PFSK-1 (cell line): ENCODE results near the gene LIF.

Experiments used
- FOXP2 ChIP-seq: optimal IDR thresholded peaks from 2 replicates; pipeline ENCODE3; 2011; ENCODE audit warnings: borderline replicate concordance, control low read depth, inconsistent platforms; ENCODE audit not compliant: insufficient read depth; ENCODE audit errors: extremely low read length, extremely low read depth
- POLR2AphosphoS5 ChIP-seq: IDR thresholded peaks from 2 replicates; pipeline ENCODE4 v1.6.1; 2012; ENCODE audit warnings: low read depth, mild to moderate bottlenecking, control low read depth, low read length, moderate library complexity
- REST ChIP-seq, 2 experiments: IDR thresholded peaks; 2 replicates each; pipeline versions ENCODE4 v1.6.1 to v1.8.0; 2011 to 2012; ENCODE audit warnings: low read depth in 2 of 2, low read length in 2 of 2, control low read depth in 1 of 2, inconsistent platforms in 1 of 2, mild to moderate bottlenecking in 1 of 2, moderate library complexity in 1 of 2; ENCODE audit not compliant: insufficient read depth in 1 of 2
- SIN3A ChIP-seq: IDR thresholded peaks from 2 replicates; pipeline ENCODE4 v1.6.1; 2012; ENCODE audit warnings: mild to moderate bottlenecking, low read length, moderate library complexity, borderline replicate concordance; ENCODE audit not compliant: insufficient read depth
- TAF1 ChIP-seq: IDR thresholded peaks from 2 replicates; pipeline ENCODE4 v1.6.1; 2012; ENCODE audit warnings: low read length, control low read depth, borderline replicate concordance; ENCODE audit not compliant: insufficient read depth

The LIF gene

DNA sequence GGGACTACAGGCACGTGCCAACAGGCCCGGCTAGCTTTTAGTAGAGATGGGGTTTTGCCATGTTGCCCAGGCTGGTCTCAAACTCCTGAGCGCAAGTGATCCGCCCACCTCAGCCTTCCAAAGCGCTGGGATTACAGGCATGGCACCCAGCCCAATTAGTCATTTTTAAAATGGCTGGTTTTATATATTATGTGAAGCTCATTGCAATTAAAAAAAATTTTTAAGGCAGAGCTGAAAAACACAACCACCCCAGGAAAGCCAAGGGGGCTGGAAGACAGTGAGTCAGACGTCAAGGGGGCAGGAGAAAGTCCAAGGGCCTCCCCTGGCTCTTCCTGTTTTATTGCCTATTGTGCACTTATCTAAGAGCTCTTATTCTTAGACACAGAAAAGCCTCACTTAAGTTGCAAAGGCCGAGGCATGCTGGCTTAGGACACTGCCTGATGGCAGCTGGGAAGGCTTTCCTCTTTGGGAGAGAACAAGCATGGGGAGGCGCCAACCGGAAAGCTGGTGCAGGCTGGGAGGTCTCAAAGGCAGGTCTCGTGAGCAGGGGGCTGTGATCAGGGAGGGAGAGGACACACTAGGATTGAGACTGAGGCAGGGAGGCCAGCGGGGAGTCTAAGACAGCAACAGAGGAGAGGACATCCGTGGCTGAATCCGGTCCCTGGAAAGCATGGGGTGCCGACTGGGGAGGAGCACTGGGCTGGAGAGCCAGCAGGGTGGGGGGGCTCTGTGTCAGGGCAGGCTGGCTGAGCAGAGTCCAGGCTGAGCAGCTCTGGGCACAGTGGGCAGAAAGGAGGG lies 31.2 kb upstream of the LIF start:
- TF ChIP-seq POLR2AphosphoS5 (no peak), REST (IDR thresholded peaks at IDR 0.05; ENCODE audit: insufficient read depth in 1 of 2, low read depth in 2 of 2, low read length in 2 of 2) (no peak), SIN3A (no peak), TAF1 (no peak), FOXP2 (no peak)

- TF ChIP-seq FOXP2, result no peak
- no peak for TF ChIP-seq POLR2AphosphoS5
- TF ChIP-seq SIN3A, result no peak
- TF ChIP-seq REST (IDR thresholded peaks at IDR 0.05; ENCODE audit: insufficient read depth in 1 of 2, low read depth in 2 of 2, low read length in 2 of 2), result no peak
- no peak for TF ChIP-seq TAF1
These were observed 29.5 kb upstream of the LIF start for GRCh38 chr22:30276039-30276438.

DNA sequence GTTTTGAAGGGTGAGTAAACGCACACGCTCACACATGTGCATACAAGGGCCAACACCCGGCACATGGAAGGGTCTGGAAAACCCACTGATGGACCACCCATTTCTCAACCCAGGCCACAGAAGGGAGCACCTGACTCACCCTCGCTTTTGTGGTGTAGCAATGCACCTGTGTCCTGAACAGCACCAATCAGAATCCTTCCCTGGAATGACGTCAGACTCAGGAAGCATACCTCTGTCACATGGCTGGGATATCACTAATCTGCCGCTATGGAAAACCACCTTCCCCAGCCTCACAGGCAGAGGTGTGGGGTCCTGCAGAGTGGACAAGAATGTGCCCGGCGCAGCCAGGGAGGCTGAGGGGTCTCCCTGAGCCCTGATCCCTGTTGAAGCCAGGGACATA lies 29.1 kb upstream of the LIF start:
- TF ChIP-seq REST (IDR thresholded peaks at IDR 0.05; ENCODE audit: insufficient read depth in 1 of 2, low read depth in 2 of 2, low read length in 2 of 2), result no peak
- TF ChIP-seq SIN3A, result no peak
- TF ChIP-seq POLR2AphosphoS5, result no peak
- no peak for TF ChIP-seq TAF1
- no peak for TF ChIP-seq FOXP2

DNA sequence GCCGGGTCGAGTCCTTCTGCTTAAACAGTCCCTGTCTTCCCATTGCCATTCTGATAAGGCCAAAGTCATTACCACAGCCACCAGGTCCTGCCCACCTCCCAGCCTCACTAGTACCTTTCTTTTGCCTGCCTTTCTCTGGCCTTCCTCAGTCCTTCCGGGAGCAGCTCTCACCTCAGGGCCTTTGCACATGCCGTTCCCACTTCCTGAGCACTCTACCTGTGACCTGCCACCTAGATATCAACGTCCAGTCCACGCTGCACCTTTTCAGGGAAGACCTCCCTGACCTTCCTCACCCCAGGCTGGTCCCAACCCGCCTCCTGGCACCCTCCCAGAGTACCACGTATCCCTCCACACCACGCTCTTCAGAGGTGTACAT lies 27.9 kb upstream of the LIF start:
- TF ChIP-seq FOXP2, result no peak
- TF ChIP-seq REST (IDR thresholded peaks at IDR 0.05; ENCODE audit: insufficient read depth in 1 of 2, low read depth in 2 of 2, low read length in 2 of 2), result no peak
- TF ChIP-seq SIN3A, result no peak
- TF ChIP-seq TAF1, result no peak
- TF ChIP-seq POLR2AphosphoS5, result no peak
